DOHH2 (cell line): ENCODE measurements around the gene YWHAE.

Experiments
- EZH2phosphoT487 ChIP-seq: fragments of 200-600 bp; sonication (generic); IDR thresholded peaks from 2 replicates; pipeline ENCODE4 v1.6.1; 2017; ENCODE audit warnings: borderline replicate concordance, mild to moderate bottlenecking, antibody characterized with exemption, low read length, moderate library complexity, mixed read lengths
- TF ChIP-seq, protein P1 (sequence below): fragments of 200-600 bp; sonication (generic); IDR thresholded peaks from one replicate; pipeline ENCODE4 v1.5.1; 2014; ENCODE audit warnings: antibody characterized with exemption, mild to moderate bottlenecking, low read depth, low read length; ENCODE audit not compliant: poor library complexity, severe bottlenecking

DNA sequence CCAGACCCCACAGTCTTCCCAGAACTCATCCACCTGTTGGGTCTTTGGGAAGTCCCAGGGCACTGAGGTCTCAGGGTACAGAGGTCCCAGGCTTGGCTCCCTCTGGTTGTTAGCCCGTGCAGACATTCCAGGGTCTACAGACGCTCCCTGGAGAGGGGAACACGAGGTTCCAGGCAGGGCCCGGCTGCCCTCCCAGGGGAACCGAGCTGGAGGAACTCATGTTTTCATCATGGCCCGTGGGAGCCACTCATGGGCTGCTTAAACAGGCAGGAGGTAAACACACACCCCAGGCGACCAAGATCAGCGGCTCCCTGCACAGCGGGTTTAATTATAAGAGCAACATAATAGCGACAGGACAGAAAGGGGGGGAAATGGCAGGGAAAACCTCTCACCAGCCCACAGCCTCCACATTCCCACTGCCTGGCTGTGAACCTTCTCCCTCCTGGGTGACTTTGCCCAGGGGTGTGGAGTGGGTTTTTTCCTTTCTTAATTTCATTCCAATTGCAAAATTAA lies 84.1 kb downstream of the YWHAE start:
- TF ChIP-seq, protein P1, sequence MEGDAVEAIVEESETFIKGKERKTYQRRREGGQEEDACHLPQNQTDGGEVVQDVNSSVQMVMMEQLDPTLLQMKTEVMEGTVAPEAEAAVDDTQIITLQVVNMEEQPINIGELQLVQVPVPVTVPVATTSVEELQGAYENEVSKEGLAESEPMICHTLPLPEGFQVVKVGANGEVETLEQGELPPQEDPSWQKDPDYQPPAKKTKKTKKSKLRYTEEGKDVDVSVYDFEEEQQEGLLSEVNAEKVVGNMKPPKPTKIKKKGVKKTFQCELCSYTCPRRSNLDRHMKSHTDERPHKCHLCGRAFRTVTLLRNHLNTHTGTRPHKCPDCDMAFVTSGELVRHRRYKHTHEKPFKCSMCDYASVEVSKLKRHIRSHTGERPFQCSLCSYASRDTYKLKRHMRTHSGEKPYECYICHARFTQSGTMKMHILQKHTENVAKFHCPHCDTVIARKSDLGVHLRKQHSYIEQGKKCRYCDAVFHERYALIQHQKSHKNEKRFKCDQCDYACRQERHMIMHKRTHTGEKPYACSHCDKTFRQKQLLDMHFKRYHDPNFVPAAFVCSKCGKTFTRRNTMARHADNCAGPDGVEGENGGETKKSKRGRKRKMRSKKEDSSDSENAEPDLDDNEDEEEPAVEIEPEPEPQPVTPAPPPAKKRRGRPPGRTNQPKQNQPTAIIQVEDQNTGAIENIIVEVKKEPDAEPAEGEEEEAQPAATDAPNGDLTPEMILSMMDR: no peak
- no peak for TF ChIP-seq EZH2phosphoT487
